ENCODE results near the gene PRUNE2.
"Not testable (repeated sequence)": the region's sequence is repeated elsewhere in the genome, so short reads cannot be mapped to it uniquely, and the experiment has no call there.

PRUNE2 gene

GRCh38 chr9:76743931-76744330 is 162.0 kb downstream of the PRUNE2 start:
- H3K27me3 ChIP-seq (ENCODE audit: control insufficient read depth, insufficient read depth, low read length): no peaks in the 10 kb centered on the region

GRCh38 chr9:76742890-76743289 is 163.0 kb downstream of the PRUNE2 start:
- not testable (repeated sequence) for H3K36me3 ChIP-seq (ENCODE audit: control insufficient read depth, insufficient read depth, low read length); H3K4me3 ChIP-seq (ENCODE audit: low read depth, low read length); H3K4me1 ChIP-seq (ENCODE audit: control insufficient read depth, insufficient read depth, low read length); H3K27me3 ChIP-seq (ENCODE audit: control insufficient read depth, insufficient read depth, low read length); H3K9ac ChIP-seq (ENCODE audit: low read depth, low read length); H3K9me3 ChIP-seq (ENCODE audit: control insufficient read depth, insufficient read depth, low read length)

More at GRCh38 chr9:76743931-76744330, 162.0 kb downstream of the PRUNE2 start:
- H3K4me1 ChIP-seq (ENCODE audit: control insufficient read depth, insufficient read depth, low read length): no peaks in the 10 kb centered on the region
- no peak overlapping the region for H3K4me3 ChIP-seq (ENCODE audit: low read depth, low read length)
- H3K9me3 ChIP-seq (ENCODE audit: control insufficient read depth, insufficient read depth, low read length): no peaks in the 10 kb centered on the region
- H3K9ac ChIP-seq (ENCODE audit: low read depth, low read length): no peak overlapping the region
- no peaks in the 10 kb centered on the region for H3K36me3 ChIP-seq (ENCODE audit: control insufficient read depth, insufficient read depth, low read length)

- Histone ChIP-seq H3K9ac (ENCODE audit: low read depth, low read length) (no peak overlapping the region), H3K36me3 (ENCODE audit: control insufficient read depth, insufficient read depth, low read length) (no peaks in the 10 kb centered on the region), H3K9me3 (ENCODE audit: control insufficient read depth, insufficient read depth, low read length) (no peaks in the 10 kb centered on the region), H3K4me1 (ENCODE audit: control insufficient read depth, insufficient read depth, low read length) (no peaks in the 10 kb centered on the region), H3K27me3 (ENCODE audit: control insufficient read depth, insufficient read depth, low read length) (no peaks in the 10 kb centered on the region), H3K4me3 (ENCODE audit: low read depth, low read length) (no peak overlapping the region)
Observed at GRCh38 chr9:76741524-76741923, 164.4 kb downstream of the PRUNE2 start.

GRCh38 chr9:76738402-76738801 is 167.5 kb downstream of the PRUNE2 start:
- H3K9me3 ChIP-seq (ENCODE audit: control insufficient read depth, insufficient read depth, low read length): no peaks in the 10 kb centered on the region
- H3K36me3 ChIP-seq (ENCODE audit: control insufficient read depth, insufficient read depth, low read length): no peaks in the 10 kb centered on the region
- no peaks in the 10 kb centered on the region for H3K27me3 ChIP-seq (ENCODE audit: control insufficient read depth, insufficient read depth, low read length)
- H3K9ac ChIP-seq (ENCODE audit: low read depth, low read length): no peak overlapping the region
- H3K4me3 ChIP-seq (ENCODE audit: low read depth, low read length): no peak overlapping the region
- H3K4me1 ChIP-seq (ENCODE audit: control insufficient read depth, insufficient read depth, low read length): no peaks in the 10 kb centered on the region

GRCh38 chr9:76737154-76737902 is 168.6 kb downstream of the PRUNE2 start:
- H3K36me3 ChIP-seq (ENCODE audit: control insufficient read depth, insufficient read depth, low read length): no peaks in the 10 kb centered on the region
- H3K27me3 ChIP-seq (ENCODE audit: control insufficient read depth, insufficient read depth, low read length): no peaks in the 10 kb centered on the region
- H3K4me1 ChIP-seq (ENCODE audit: control insufficient read depth, insufficient read depth, low read length): no peaks in the 10 kb centered on the region
- no peak overlapping the region for H3K4me3 ChIP-seq (ENCODE audit: low read depth, low read length)
- no peaks in the 10 kb centered on the region for H3K9me3 ChIP-seq (ENCODE audit: control insufficient read depth, insufficient read depth, low read length)
- H3K9ac ChIP-seq (ENCODE audit: low read depth, low read length): no peak overlapping the region

- H3K4me1 ChIP-seq (ENCODE audit: control insufficient read depth, insufficient read depth, low read length): no peaks in the 10 kb centered on the region
- H3K27me3 ChIP-seq (ENCODE audit: control insufficient read depth, insufficient read depth, low read length): no peaks in the 10 kb centered on the region
- H3K36me3 ChIP-seq (ENCODE audit: control insufficient read depth, insufficient read depth, low read length): no peaks in the 10 kb centered on the region
- no peak overlapping the region for H3K4me3 ChIP-seq (ENCODE audit: low read depth, low read length)
- H3K9me3 ChIP-seq (ENCODE audit: control insufficient read depth, insufficient read depth, low read length): no peaks in the 10 kb centered on the region
- no peak overlapping the region for H3K9ac ChIP-seq (ENCODE audit: low read depth, low read length)
Observed at GRCh38 chr9:76734716-76735115, 171.2 kb downstream of the PRUNE2 start.

- Histone ChIP-seq H3K9ac (ENCODE audit: low read depth, low read length) (no peak overlapping the region), H3K4me1 (ENCODE audit: control insufficient read depth, insufficient read depth, low read length) (no peaks in the 10 kb centered on the region), H3K27me3 (ENCODE audit: control insufficient read depth, insufficient read depth, low read length) (no peaks in the 10 kb centered on the region), H3K36me3 (ENCODE audit: control insufficient read depth, insufficient read depth, low read length) (no peaks in the 10 kb centered on the region), H3K9me3 (ENCODE audit: control insufficient read depth, insufficient read depth, low read length) (no peaks in the 10 kb centered on the region), H3K4me3 (ENCODE audit: low read depth, low read length) (no peak overlapping the region)
Observed at GRCh38 chr9:76733096-76733495, 172.8 kb downstream of the PRUNE2 start.

- Histone ChIP-seq H3K9me3 (ENCODE audit: control insufficient read depth, insufficient read depth, low read length) (no peaks in the 10 kb centered on the region), H3K9ac (ENCODE audit: low read depth, low read length) (no peak overlapping the region), H3K36me3 (ENCODE audit: control insufficient read depth, insufficient read depth, low read length) (no peaks in the 10 kb centered on the region), H3K4me3 (ENCODE audit: low read depth, low read length) (no peak overlapping the region), H3K27me3 (ENCODE audit: control insufficient read depth, insufficient read depth, low read length) (no peaks in the 10 kb centered on the region), H3K4me1 (ENCODE audit: control insufficient read depth, insufficient read depth, low read length) (no peaks in the 10 kb centered on the region)
Observed at GRCh38 chr9:76732341-76732958, 173.5 kb downstream of the PRUNE2 start.

- Histone ChIP-seq H3K9ac (ENCODE audit: low read depth, low read length) (no peak overlapping the region), H3K4me3 (ENCODE audit: low read depth, low read length) (no peak overlapping the region), H3K4me1 (ENCODE audit: control insufficient read depth, insufficient read depth, low read length) (no peaks in the 10 kb centered on the region), H3K27me3 (ENCODE audit: control insufficient read depth, insufficient read depth, low read length) (no peaks in the 10 kb centered on the region), H3K9me3 (ENCODE audit: control insufficient read depth, insufficient read depth, low read length) (no peaks in the 10 kb centered on the region), H3K36me3 (ENCODE audit: control insufficient read depth, insufficient read depth, low read length) (no peaks in the 10 kb centered on the region)
Observed at GRCh38 chr9:76730801-76731200, 175.1 kb downstream of the PRUNE2 start.

- H3K4me1 ChIP-seq (ENCODE audit: control insufficient read depth, insufficient read depth, low read length): no peaks in the 10 kb centered on the region
- no peaks in the 10 kb centered on the region for H3K36me3 ChIP-seq (ENCODE audit: control insufficient read depth, insufficient read depth, low read length)
- no peak overlapping the region for H3K4me3 ChIP-seq (ENCODE audit: low read depth, low read length)
- no peaks in the 10 kb centered on the region for H3K9me3 ChIP-seq (ENCODE audit: control insufficient read depth, insufficient read depth, low read length)
- H3K27me3 ChIP-seq (ENCODE audit: control insufficient read depth, insufficient read depth, low read length): no peaks in the 10 kb centered on the region
- no peak overlapping the region for H3K9ac ChIP-seq (ENCODE audit: low read depth, low read length)
Observed at GRCh38 chr9:76729980-76730737, 175.8 kb downstream of the PRUNE2 start.

GRCh38 chr9:76729116-76729515 is 176.8 kb downstream of the PRUNE2 start:
- no peak overlapping the region for H3K4me3 ChIP-seq (ENCODE audit: low read depth, low read length)
- no peaks in the 10 kb centered on the region for H3K27me3 ChIP-seq (ENCODE audit: control insufficient read depth, insufficient read depth, low read length)
- no peak overlapping the region for H3K9ac ChIP-seq (ENCODE audit: low read depth, low read length)
- no peaks in the 10 kb centered on the region for H3K9me3 ChIP-seq (ENCODE audit: control insufficient read depth, insufficient read depth, low read length)
- no peaks in the 10 kb centered on the region for H3K36me3 ChIP-seq (ENCODE audit: control insufficient read depth, insufficient read depth, low read length)
- H3K4me1 ChIP-seq (ENCODE audit: control insufficient read depth, insufficient read depth, low read length): no peaks in the 10 kb centered on the region

- Histone ChIP-seq H3K9me3 (ENCODE audit: control insufficient read depth, insufficient read depth, low read length) (no peaks in the 10 kb centered on the region), H3K9ac (ENCODE audit: low read depth, low read length) (no peak overlapping the region), H3K27me3 (ENCODE audit: control insufficient read depth, insufficient read depth, low read length) (no peaks in the 10 kb centered on the region), H3K36me3 (ENCODE audit: control insufficient read depth, insufficient read depth, low read length) (no peaks in the 10 kb centered on the region), H3K4me1 (ENCODE audit: control insufficient read depth, insufficient read depth, low read length) (no peaks in the 10 kb centered on the region), H3K4me3 (ENCODE audit: low read depth, low read length) (no peak overlapping the region)
Observed at GRCh38 chr9:76725885-76726284, 180.0 kb downstream of the PRUNE2 start.
